ENCODE results near the gene CCR6. TPM values are rescaled to one million over a fixed set of nuclear protein-coding genes. Genes with fewer than 3 reads are reported as not detected.

CCR6 gene
- total and polyA plus RNA-seq, 10 of the 15 experiments (the other 5 are each of a cell fraction or from before 2014, with no cell fraction given): 2.2 to 7.6 (median 6.7) TPM

- no peak for TF ChIP-seq E4F1 (IDR thresholded peaks at IDR 0.05; ENCODE audit: borderline replicate concordance, partially characterized antibody)
- TF ChIP-seq IRF3 (IDR thresholded peaks at IDR 0.05): no peak
- TF ChIP-seq YBX1 (IDR thresholded peaks at IDR 0.05): no peak
- no peak for TF ChIP-seq HDAC2 (IDR thresholded peaks at IDR 0.05)
- TF ChIP-seq WRNIP1 (IDR thresholded peaks at IDR 0.05; ENCODE audit: borderline replicate concordance, low read depth, low read length): no peak
- no peak for TF ChIP-seq ZNF687 (IDR thresholded peaks at IDR 0.05)
- TF ChIP-seq FOXK2 (IDR thresholded peaks at IDR 0.05): no peak
- TF ChIP-seq RAD21 (IDR thresholded peaks at IDR 0.05; ENCODE audit: insufficient read depth, low read depth, low read length): no peak
- TF ChIP-seq CREM (IDR thresholded peaks at IDR 0.05; ENCODE audit: low read depth): peak; percentile 79
- TF ChIP-seq RCOR1 (conservative IDR thresholded peaks at IDR 0.05; ENCODE audit: low read depth, low read length): no peak
- no peak for TF ChIP-seq TAF1 (IDR thresholded peaks at IDR 0.05; ENCODE audit: borderline replicate concordance, low read depth, low read length)
- no peak for TF ChIP-seq NFYA (IDR thresholded peaks at IDR 0.05; ENCODE audit: borderline replicate concordance, low read depth, low read length)
- TF ChIP-seq MTA3 (IDR thresholded peaks at IDR 0.05; ENCODE audit: borderline replicate concordance, low read length): peak; percentile 79; the same call in 1 of the 2 replicates
- TF ChIP-seq EP300 (IDR thresholded peaks at IDR 0.05; ENCODE audit: borderline replicate concordance in 1 of 2, control insufficient read depth in 1 of 2, low read depth in 2 of 2, low read length in 2 of 2): peak; percentile 78 to 88; a peak in 3 of 4 replicates
- peak; percentile 86 for TF ChIP-seq BCL11A (IDR thresholded peaks at IDR 0.05; ENCODE audit: low read depth, low read length)
- peak; percentile 85 to 87 for TF ChIP-seq IKZF2 (IDR thresholded peaks at IDR 0.05)
- peak; percentile 97 for TF ChIP-seq SPI1 (IDR thresholded peaks at IDR 0.05; ENCODE audit: borderline replicate concordance, insufficient read depth, low read depth, low read length)
- TF ChIP-seq NFXL1 (IDR thresholded peaks at IDR 0.05; ENCODE audit: borderline replicate concordance): no peak
- TF ChIP-seq GABPA (IDR thresholded peaks at IDR 0.05; ENCODE audit: low read depth): no peak
- TF ChIP-seq HDAC6 (IDR thresholded peaks at IDR 0.05; ENCODE audit: unreplicated experiment): no peak
- TF ChIP-seq ZNF274 (IDR thresholded peaks at IDR 0.05; ENCODE audit: insufficient read depth, insufficient read length): no peak
- TF ChIP-seq ZBED1 (IDR thresholded peaks at IDR 0.05; ENCODE audit: borderline replicate concordance): peak; percentile 74; the same call in 1 of the 2 replicates
- no peak for TF ChIP-seq KDM1A (IDR thresholded peaks at IDR 0.05; ENCODE audit: borderline replicate concordance)
- peak; percentile 88 for TF ChIP-seq NFIC (IDR thresholded peaks at IDR 0.05; ENCODE audit: low read depth, low read length)
- peak; percentile 27 for TF ChIP-seq SP1 (IDR thresholded peaks at IDR 0.05; ENCODE audit: low read depth, low read length)
Observed at GRCh38 chr6:167113047-167113754, 9.7 kb upstream of the CCR6 start (continued).

All from GM12878 (cell line).